GM21360 (cell line): ENCODE data around the gene DDX27.

Experiments used
- ATAC-seq: cut with Tn5 transposase; IDR thresholded peaks from one replicate; pipeline ENCODE4 v1.9.1; 2021; ENCODE audit warnings: mild to moderate bottlenecking, moderate library complexity; ENCODE audit not compliant: unreplicated experiment

Gene DDX27

DNA sequence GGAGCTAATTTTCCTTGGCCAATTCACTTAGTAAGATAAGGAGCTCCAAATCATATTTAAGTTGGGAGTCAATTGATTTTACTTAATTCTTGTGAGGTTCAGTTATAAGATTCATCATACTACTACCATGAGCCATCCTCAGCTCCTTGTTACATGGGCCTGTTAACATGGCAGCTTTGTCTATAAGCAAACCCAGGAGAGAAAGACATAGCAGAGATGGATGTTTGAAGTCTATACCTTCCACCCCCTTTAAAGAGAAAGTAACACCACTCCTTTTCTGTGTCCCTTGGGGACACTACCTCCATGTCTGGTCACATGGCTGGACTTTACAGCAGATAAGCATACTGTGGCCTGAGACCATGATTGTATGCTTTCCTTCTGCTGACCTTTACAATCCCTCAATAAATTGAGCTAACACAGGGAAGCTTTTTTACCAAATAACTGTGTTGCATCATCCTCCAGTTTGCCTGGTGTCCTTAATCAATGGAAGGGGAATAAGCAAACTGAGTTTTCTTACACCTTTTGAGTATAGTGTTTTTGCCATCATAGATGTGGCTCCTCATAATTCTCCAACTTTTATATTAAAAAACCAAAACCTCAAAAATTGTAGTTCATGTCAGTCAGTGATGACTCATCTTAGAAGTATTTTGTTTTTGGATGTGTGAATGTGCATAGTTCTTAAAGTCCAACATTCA, 68.5 kb downstream of the DDX27 start:
- ATAC-seq = no peak

DNA sequence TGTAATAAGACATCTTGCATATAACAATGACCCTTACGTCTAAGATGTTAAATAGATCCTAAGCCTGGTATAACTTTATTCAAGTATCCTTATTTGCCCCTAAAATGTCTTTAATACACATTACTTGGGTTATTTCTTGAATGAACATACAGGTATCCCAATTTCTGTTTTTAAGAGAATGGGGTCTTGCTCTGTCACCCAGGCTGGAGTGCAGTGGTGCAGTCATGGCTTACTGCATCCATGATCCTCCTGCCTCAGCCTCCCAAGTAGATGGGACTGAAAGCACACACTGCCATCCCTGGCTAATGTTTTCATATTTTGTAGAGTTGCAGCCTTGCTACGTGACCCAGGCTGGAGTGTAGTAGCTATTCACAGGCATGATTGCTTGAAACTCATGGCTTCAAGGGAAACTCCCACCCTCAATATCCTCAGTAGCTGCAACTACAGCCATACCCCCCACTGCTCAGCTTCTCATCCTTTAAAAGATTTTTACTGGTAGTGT, 69.1 kb downstream of the DDX27 start:
- no peak for ATAC-seq

DNA sequence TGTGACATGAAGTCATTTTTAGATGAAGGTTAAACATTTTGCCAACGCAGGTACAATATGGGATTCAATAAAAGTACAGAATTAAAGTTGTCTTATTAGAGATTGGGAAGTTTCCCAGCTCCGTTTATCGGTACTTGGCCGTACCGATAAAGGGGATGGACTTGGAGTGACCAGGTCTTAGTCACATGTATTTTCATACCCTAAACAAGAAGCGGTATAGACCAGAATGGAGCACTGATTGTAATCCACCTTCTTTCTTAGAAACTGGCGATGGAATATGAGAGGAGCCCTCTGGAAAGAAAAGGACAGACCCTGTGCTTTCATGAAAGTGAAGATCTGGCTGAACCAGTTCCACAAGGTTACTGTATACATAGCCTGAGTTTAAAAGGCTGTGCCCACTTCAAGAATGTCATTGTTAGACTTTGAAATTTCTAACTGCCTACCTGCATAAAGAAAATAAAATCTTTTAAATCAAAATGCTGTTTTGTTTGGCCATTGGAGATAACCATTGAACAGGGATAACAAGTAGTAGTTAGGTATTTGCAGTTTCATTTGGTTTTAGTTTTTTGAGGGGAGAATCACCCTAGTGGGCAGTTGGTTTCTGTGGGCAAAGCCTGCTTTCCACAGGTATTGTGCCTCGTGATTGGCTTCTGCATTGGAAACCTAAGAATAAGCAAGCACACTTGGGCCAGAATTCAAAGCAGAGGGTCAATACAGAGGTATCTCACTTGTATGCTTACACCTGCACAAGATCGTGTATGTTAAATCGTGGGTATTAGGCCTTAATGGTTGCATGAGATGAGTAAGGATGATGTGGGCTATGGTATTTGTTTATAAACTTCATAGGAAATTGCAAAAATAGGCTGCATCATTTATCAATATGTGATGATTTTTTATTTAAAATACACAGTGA, 69.8 kb downstream of the DDX27 start:
- no peak for ATAC-seq

- ATAC-seq = no peak
Measured at GRCh38 chr20:49290608-49291191, 71.5 kb downstream of the DDX27 start.

DNA sequence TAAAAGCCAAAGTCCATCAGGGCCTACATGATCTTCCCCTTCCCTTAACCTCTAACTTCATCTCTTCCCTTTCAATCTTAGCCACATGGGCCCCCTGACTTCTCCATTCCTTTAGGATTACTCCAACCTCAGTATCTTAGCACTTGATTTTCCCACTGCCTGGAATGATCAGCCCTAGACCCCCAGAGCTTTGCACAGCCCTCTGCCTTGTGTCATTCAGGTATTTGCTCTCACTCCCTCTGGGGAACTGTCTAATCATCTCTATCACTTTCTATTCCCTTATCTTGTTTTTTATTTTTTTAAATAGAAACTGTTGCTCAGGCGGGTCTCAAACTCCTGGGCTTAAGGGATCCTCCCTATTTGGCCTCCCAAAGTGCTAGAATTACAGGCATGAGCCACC, 72.0 kb downstream of the DDX27 start:
- ATAC-seq = no peak

GRCh38 chr20:49292010-49292409, 72.8 kb downstream of the DDX27 start:
- no peak for ATAC-seq

DNA sequence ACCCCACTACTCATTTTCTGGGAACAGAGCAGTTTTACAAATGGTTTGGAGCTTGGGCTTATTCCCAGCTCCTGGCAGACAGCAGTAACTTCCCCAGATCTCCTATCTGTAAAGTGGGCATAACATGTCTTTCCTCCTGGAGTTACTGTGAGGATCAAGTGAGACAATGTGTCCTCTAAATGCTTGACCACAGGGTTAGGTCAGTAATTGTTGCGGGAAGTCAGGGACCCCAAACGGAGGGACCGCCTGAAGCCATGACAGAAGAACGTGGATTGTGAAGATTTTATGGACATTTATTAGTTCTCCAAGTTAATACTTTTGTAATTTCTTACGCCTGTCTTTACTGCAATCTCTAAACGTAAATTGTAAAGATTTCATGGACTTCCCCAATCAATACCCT, 73.9 kb downstream of the DDX27 start:
- ATAC-seq = no peak
